WTC11 (cell line): ENCODE data around the gene SUGP2. TPM values are rescaled to one million over a fixed set of nuclear protein-coding genes. Genes with fewer than 3 reads are reported as not detected.

Experiments
- total RNA-seq: library from RNA; stranded (reverse); gene quantifications from 3 replicates; pipeline ENCODE4 v1.2.3, GENCODE V29; 2021

Gene SUGP2
- total RNA-seq, 1 experiment from 2014 or later: 160 TPM

Other genes starting within 250 kb of the SUGP2 start
- gene COMP, start 242.2 kb downstream of the SUGP2 start, total RNA-seq: 0.13 to 0.18 TPM (median 0.16 TPM) in 3 replicates
- 77.3 to 82.5 TPM (median 81.9 TPM) in 3 replicates for gene UPF1, start 201.6 kb downstream of the SUGP2 start, total RNA-seq
- 14.7 to 24.5 TPM (median 22.6 TPM) in 3 replicates for gene CERS1, start 137.4 kb downstream of the SUGP2 start, total RNA-seq
- gene COPE, start 114.1 kb downstream of the SUGP2 start, total RNA-seq: 224 to 240 TPM (median 228 TPM) in 3 replicates
- gene DDX49, start 113.8 kb downstream of the SUGP2 start, total RNA-seq: 30.1 to 47.9 TPM (median 36.4 TPM) in 3 replicates
- gene HOMER3, start 92.3 kb downstream of the SUGP2 start, total RNA-seq: 28.2 to 32.4 TPM (median 32.2 TPM) in 3 replicates
- 47.9 to 58.8 TPM (median 49.9 TPM) in 3 replicates for gene ARMC6, start 86 bp upstream of the SUGP2 start, total RNA-seq
- gene SLC25A42, start 30.5 kb upstream of the SUGP2 start, total RNA-seq: 8.1 to 9.2 TPM (median 8.7 TPM) in 3 replicates
- gene TMEM161A, start 105.0 kb upstream of the SUGP2 start, total RNA-seq: 46.0 to 53.4 TPM (median 51.8 TPM) in 3 replicates
- 1.3 to 1.7 TPM (median 1.7 TPM) in 3 replicates for gene MEF2B, start 136.7 kb upstream of the SUGP2 start, total RNA-seq
- gene BORCS8, start 158.6 kb upstream of the SUGP2 start, total RNA-seq: 18.4 to 24.2 TPM (median 20.9 TPM) in 3 replicates
- 78.1 to 87.1 TPM (median 78.7 TPM) in 3 replicates for gene RFXANK, start 158.7 kb upstream of the SUGP2 start, total RNA-seq
- gene NR2C2AP, start 169.9 kb upstream of the SUGP2 start, total RNA-seq: 22.7 to 24.9 TPM (median 23.4 TPM) in 3 replicates
- gene NCAN, start 178.4 kb upstream of the SUGP2 start, total RNA-seq: 1.9 to 3.0 TPM (median 2.5 TPM) in 3 replicates
- gene TM6SF2, start 239.8 kb upstream of the SUGP2 start, total RNA-seq: 4.5 to 7.6 TPM (median 6.0 TPM) in 3 replicates